HepG2 (cell line): Measurements from ENCODE around the gene KRT1.

Experiments used
- BHLHE40 ChIP-seq: IDR thresholded peaks from 2 replicates; pipeline ENCODE4 v1.6.1; 2011; ENCODE audit warnings: low read length, improper control_type of control experiment
- CEBPB ChIP-seq: IDR thresholded peaks from 2 replicates; pipeline ENCODE4 v1.6.1; 2011; ENCODE audit warnings: low read depth, low read length, improper control_type of control experiment, borderline replicate concordance
- E2F5 ChIP-seq: sonication (generic); formaldehyde crosslinking; conservative IDR thresholded peaks from 2 replicates; pipeline ENCODE4 v1.4.0; 2020; ENCODE audit warnings: missing genetic modification reagents
- ETV5 ChIP-seq: IDR thresholded peaks from 2 replicates; pipeline ENCODE4 v1.6.1; 2018; ENCODE audit warnings: missing biosample characterization, missing genetic modification reagents, inconsistent platforms, borderline replicate concordance
- HMG20B ChIP-seq: conservative IDR thresholded peaks from 2 replicates; pipeline ENCODE4 v1.6.1; 2016; ENCODE audit warnings: missing genetic modification reagents, missing compliant biosample characterization

GRCh38 chr12:52681526-52682380, 1.5 kb upstream of the KRT1 start:
- TF ChIP-seq CEBPB = no peak
- no peak for TF ChIP-seq E2F5 (CRISPR knock-in tag)
- TF ChIP-seq ETV5 (CRISPR knock-in tag) = no peak
- no peak for TF ChIP-seq BHLHE40
- no peak for TF ChIP-seq HMG20B (CRISPR knock-in tag)
